ENCODE results near the gene RIPK1. TPM values are rescaled to one million over a fixed set of nuclear protein-coding genes. Genes with fewer than 3 reads are reported as not detected.

Gene RIPK1
- total RNA-seq, 1 experiment from 2014 or later: 20.2 TPM

DNA sequence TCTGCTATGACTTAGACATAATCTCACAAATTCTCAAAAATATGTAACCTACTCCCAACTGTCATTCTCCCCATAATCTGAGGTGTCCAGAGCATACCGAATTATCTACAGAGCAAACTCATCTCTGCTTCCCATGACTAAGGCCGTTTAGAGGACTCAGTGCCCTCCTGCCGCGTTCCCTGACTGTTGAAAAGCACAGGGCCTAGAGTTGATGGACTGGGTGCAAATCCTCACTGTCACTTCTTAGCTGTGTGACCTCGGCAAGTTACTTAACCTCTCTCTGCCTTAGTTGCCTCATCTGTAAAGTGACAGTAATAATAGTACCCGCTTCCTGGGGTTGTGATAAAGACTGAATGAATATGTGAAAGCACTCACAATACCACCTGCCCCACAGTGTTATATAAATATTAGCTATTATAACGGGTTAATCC, 93.8 kb downstream of the RIPK1 start:
- no peak overlapping the region for H3K27ac ChIP-seq

DNA sequence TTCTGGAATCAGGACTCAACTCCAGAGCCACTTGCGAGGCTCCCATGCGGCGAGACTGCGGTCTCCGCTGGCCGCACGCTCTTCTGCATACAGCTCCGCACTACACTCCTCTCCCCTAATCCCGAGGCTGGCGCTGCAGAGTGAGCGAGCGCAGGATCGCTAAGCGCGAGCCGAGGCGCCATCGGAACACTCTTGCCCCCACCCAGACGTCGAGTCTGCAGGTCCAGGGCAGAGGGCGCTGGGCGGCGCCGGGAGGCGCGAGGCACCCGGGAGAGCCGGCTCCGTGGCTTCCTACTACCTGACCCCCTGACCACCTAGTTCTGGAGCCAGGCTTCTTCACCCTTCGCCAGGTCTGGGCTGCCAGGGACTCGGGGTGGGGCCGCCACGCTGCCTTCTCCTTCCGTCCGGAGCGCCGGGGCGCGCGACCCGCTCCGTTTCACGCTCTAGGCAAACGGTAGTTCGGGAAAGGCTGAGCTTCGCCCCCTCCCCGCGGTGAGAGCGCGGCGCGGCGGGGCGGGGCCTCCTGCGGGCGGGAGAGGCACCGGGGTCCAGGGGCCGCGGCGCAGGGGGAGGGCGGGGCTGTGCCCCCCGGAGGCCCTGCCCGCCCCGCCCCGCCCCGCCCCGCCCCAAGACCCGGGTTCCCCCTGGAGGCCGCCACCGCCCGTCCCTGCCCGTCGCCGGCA, 94.4 kb downstream of the RIPK1 start:
- DNase-seq (ENCODE audit: low read depth in 1 of 2, low spot score in 2 of 2): peak; percentile 79 to 85

More for the DNA sequence above, 93.8 kb downstream of the RIPK1 start:
- peaks cover 7% of the 10 kb centered on the region; the same call in 1 of the 2 replicates for H3K36me3 ChIP-seq
- DNase-seq (ENCODE audit: low read depth in 1 of 2, low spot score in 2 of 2): no peak
- H3K4me1 ChIP-seq (replicated peaks): peaks cover 37% of the 10 kb centered on the region
- no peaks in the 10 kb centered on the region for H3K9me3 ChIP-seq (replicated peaks)
- peak overlapping the region; percentile 67 for H3K4me3 ChIP-seq
- no peaks in the 10 kb centered on the region for H3K27me3 ChIP-seq (replicated peaks)

DNA sequence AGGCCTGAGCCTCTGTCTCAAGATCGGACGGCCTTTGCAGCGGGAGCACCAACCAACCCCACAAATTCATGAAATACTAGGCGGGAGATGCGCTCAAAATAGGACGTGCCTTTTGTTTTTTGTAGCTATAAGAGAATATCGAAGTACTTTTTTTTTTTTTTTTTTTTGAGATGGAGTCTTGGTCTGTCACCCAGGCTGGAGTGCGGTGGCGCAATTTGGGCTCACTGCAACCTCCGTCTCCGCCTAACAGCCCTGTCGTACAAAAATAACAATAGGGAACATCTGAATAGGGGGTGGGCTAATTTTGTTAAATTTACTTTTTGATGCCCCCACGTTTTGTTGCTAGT, 94.9 kb downstream of the RIPK1 start:
- Histone ChIP-seq H3K4me1 (replicated peaks) (peaks cover 37% of the 10 kb centered on the region), H3K36me3 (no peaks in the 10 kb centered on the region), H3K27me3 (replicated peaks) (no peaks in the 10 kb centered on the region), H3K27ac (peak overlapping the region; percentile 19; the same call in 1 of the 2 replicates), H3K4me3 (peak overlapping the region; percentile 67), H3K9me3 (replicated peaks) (no peaks in the 10 kb centered on the region)
- DNase-seq (ENCODE audit: low read depth in 1 of 2, low spot score in 2 of 2): peak in 1 of 2 experiments; percentile 50

More for the DNA sequence above, 94.4 kb downstream of the RIPK1 start:
- Histone ChIP-seq H3K27ac (peak overlapping the region; percentile 71), H3K27me3 (replicated peaks) (no peaks in the 10 kb centered on the region), H3K4me3 (peak overlapping the region; percentile 67), H3K36me3 (peaks cover under 1% of the 10 kb centered on the region; the same call in 1 of the 2 replicates), H3K4me1 (replicated peaks) (peaks cover 37% of the 10 kb centered on the region), H3K9me3 (replicated peaks) (no peaks in the 10 kb centered on the region)

DNA sequence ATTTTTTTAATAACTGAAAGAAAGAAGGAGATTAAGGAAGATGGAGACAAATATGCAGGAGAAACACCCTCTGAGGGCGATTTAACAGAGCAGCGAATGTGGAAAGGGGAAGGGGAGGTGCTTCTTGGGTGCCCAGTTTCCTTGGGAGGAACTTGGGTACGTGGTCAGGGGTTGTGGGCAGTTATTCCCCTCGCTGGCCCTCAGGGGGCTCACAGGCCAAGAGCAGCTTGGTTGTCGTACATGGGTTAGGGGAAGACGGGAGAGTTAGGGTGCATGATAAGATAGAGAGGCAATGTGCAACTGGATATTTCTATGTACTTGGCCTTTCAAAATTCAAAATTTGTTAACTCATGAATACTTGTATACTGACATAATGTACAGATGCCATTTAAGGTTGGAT, 96.1 kb downstream of the RIPK1 start:
- Histone ChIP-seq H3K27ac (no peak overlapping the region), H3K27me3 (replicated peaks) (no peaks in the 10 kb centered on the region), H3K4me3 (no peak overlapping the region), H3K9me3 (replicated peaks) (no peaks in the 10 kb centered on the region), H3K4me1 (replicated peaks) (peaks cover 37% of the 10 kb centered on the region), H3K36me3 (no peaks in the 10 kb centered on the region)
- no peak for DNase-seq (ENCODE audit: low read depth in 1 of 2, low spot score in 2 of 2)

Other genes starting within 250 kb of the RIPK1 start
- gene SERPINB1, start 226.6 kb upstream of the RIPK1 start, total RNA-seq (2014; rRNA removed; shearing (Covaris generic)): 22.6 and 28.0 TPM in 2 replicates
- gene SERPINB9, start 165.2 kb upstream of the RIPK1 start, total RNA-seq (2014; rRNA removed; shearing (Covaris generic)): 5.0 and 6.8 TPM in 2 replicates
- gene SERPINB6, start 96.9 kb upstream of the RIPK1 start, total RNA-seq (2014; rRNA removed; shearing (Covaris generic)): 130 and 144 TPM in 2 replicates
- 44.9 and 47.1 TPM in 2 replicates for gene NQO2, start 68.6 kb upstream of the RIPK1 start, total RNA-seq (2014; rRNA removed; shearing (Covaris generic))
- 16.8 and 18.7 TPM in 2 replicates for gene BPHL, start 50.2 kb downstream of the RIPK1 start, total RNA-seq (2014; rRNA removed; shearing (Covaris generic))
- 212 and 289 TPM in 2 replicates for gene TUBB2A, start 89.0 kb downstream of the RIPK1 start, total RNA-seq (2014; rRNA removed; shearing (Covaris generic))
- gene TUBB2B, start 159.2 kb downstream of the RIPK1 start, total RNA-seq (2014; rRNA removed; shearing (Covaris generic)): 33.1 and 49.5 TPM in 2 replicates
- 9.5 and 16.1 TPM in 2 replicates for gene PSMG4, start 190.5 kb downstream of the RIPK1 start, total RNA-seq (2014; rRNA removed; shearing (Covaris generic))

Measured in SJSA1 (cell line).